Fibroblast of skin of left biceps (primary cell): Measurements from ENCODE around the gene CTU2.

Experiments used
- DNase-seq, 2 experiments: peaks; one replicate each; pipeline ENCODE4 v3.0.0-alpha.2; 2013; ENCODE audit warnings: low read depth in 2 of 2

CTU2 gene

GRCh38 chr16:88761143-88761534 is 54.8 kb downstream of the CTU2 start:
- no peak for DNase-seq

GRCh38 chr16:88761830-88762229 is 55.5 kb downstream of the CTU2 start:
- no peak for DNase-seq

- DNase-seq, result no peak
These were observed 56.1 kb downstream of the CTU2 start for GRCh38 chr16:88762258-88762870.

- DNase-seq, result no peak
These were observed 56.6 kb downstream of the CTU2 start for GRCh38 chr16:88762941-88763340.

- no peak for DNase-seq
These were observed 57.3 kb downstream of the CTU2 start for GRCh38 chr16:88763502-88764053.

- DNase-seq, result no peak
These were observed 57.8 kb downstream of the CTU2 start for GRCh38 chr16:88764080-88764479.

- DNase-seq, result no peak
These were observed 58.6 kb downstream of the CTU2 start for GRCh38 chr16:88764913-88765349.
